HCT116 (cell line): ENCODE data around the gene PAX2. TPM values are rescaled to one million over a fixed set of nuclear protein-coding genes. Genes with fewer than 3 reads are reported as not detected.

Source experiments
- ATAC-seq: fragments of 200-7000 bp; cut with Tn5 transposase; 2 replicates; pipeline ENCODE4 v1.9.1; 2020; ENCODE audit warnings: mild to moderate bottlenecking, moderate library complexity
- BruUV-seq: library from RNA; stranded (reverse); fragments of 400-500 nt; replicated peaks from 2 replicates; lab custom pipeline; 2021; lab: Mats Ljungman, UMichigan
- CTCF ChIA-PET: fragments of 300-600 bp; sonication (Branson Sonifier 250); formaldehyde crosslinking; loops from one replicate; lab custom pipeline; 2021; ENCODE audit warnings: antibody characterized with exemption; lab: Charles Lee
- POLR2A ChIA-PET: fragments of 300-600, 350-600 bp; sonication (Branson Sonifier 250); formaldehyde crosslinking; loops from one replicate; lab custom pipeline; 2021; ENCODE audit warnings: antibody characterized with exemption; lab: Charles Lee
- RAD21 ChIA-PET, 2 experiments: fragments of 300-600 bp; sonication (Branson Sonifier 250); formaldehyde crosslinking; loops; one replicate each; lab custom pipeline; 2023; ENCODE audit warnings: low total read pairs in 2 of 2; ENCODE audit not compliant: uncharacterized antibody in 2 of 2, unreplicated experiment in 2 of 2, low non-redundant PET in 1 of 2; lab: Charles Lee
- DNase-seq: peaks from one replicate; pipeline ENCODE4 v3.0.0-alpha.2; 2010; ENCODE audit warnings: low read depth, low spot score
- H2AFZ ChIP-seq: fragments of 200-600 bp; shearing (Covaris generic), sonication (generic); 2 replicates; pipeline ENCODE4 v1.6.1; 2017; ENCODE audit warnings: low read depth, mixed run types, mixed read lengths, antibody characterized with exemption, low read length; ENCODE audit not compliant: poor library complexity, severe bottlenecking
- H3K27ac ChIP-seq: 2 replicates; pipeline ENCODE4 v1.5.1; 2012; ENCODE audit warnings: low read depth, low read length
- H3K27me3 ChIP-seq: fragments of 200-600 bp; sonication (generic); 2 replicates; pipeline ENCODE4 v1.6.1; 2016; ENCODE audit warnings: mixed run types, low read length, mixed read lengths; ENCODE audit not compliant: insufficient read depth
- H3K36me3 ChIP-seq, 2 experiments: fragments of 200-500 bp in 1 of 2; fragments of 200-600 bp in 1 of 2; sonication (Bioruptor generic) in 1 of 2; sonication (generic) in 1 of 2; 2 replicates each; pipeline versions ENCODE4 v1.5.1 to v1.6.1; 2014 to 2016; ENCODE audit warnings: low read length in 2 of 2, inconsistent platforms in 1 of 2, mixed read lengths in 1 of 2, mixed run types in 1 of 2; ENCODE audit not compliant: insufficient read depth in 2 of 2, control insufficient read depth in 1 of 2
- H3K4me1 ChIP-seq, 2 experiments: fragments of 200-600 bp in 1 of 2; sonication (generic) in 1 of 2; 2 replicates each; pipeline versions ENCODE4 v1.5.1 to v1.6.1; 2012 to 2017; ENCODE audit warnings: low read length in 2 of 2, inconsistent platforms in 1 of 2, mild to moderate bottlenecking in 1 of 2, mixed read lengths in 1 of 2, mixed run types in 1 of 2, moderate library complexity in 1 of 2; ENCODE audit not compliant: insufficient read depth in 2 of 2, control insufficient read depth in 1 of 2
- H3K4me2 ChIP-seq: fragments of 200-600 bp; sonication (generic); 2 replicates; pipeline ENCODE4 v1.6.1; 2017; ENCODE audit warnings: mixed run types, low read length, mixed read lengths
- H3K4me3 ChIP-seq, 2 experiments: fragments of 200-600 bp in 1 of 2; sonication (generic) in 1 of 2; replicated peaks in 1 of 2; 2 replicates each; pipeline ENCODE4 v1.5.1; 2011 to 2016; ENCODE audit warnings: low read length in 2 of 2, control low read depth in 1 of 2, low read depth in 1 of 2, mild to moderate bottlenecking in 1 of 2, mixed read lengths in 1 of 2, mixed run types in 1 of 2
- H3K79me2 ChIP-seq: fragments of 200-600 bp; sonication (generic); 2 replicates; pipeline ENCODE4 v1.6.1; 2017; ENCODE audit warnings: mild to moderate bottlenecking, mixed run types, low read length, moderate library complexity, mixed read lengths; ENCODE audit not compliant: insufficient read depth
- H3K9ac ChIP-seq: fragments of 200-600 bp; sonication (generic); 2 replicates; pipeline ENCODE4 v1.6.1; 2016; ENCODE audit warnings: low read length, mixed read lengths
- H3K9me2 ChIP-seq: fragments of 200-600 bp; sonication (generic), shearing (Covaris generic); 2 replicates; pipeline ENCODE4 v1.6.1; 2017; ENCODE audit warnings: mixed run types, mild to moderate bottlenecking, moderate library complexity; ENCODE audit not compliant: insufficient read depth
- H3K9me3 ChIP-seq, 2 experiments: fragments of 200-500 bp in 1 of 2; fragments of 200-600 bp in 1 of 2; sonication (Bioruptor generic) in 1 of 2; sonication (generic) in 1 of 2; 2 replicates each; pipeline ENCODE4 v1.6.1; 2014 to 2017; ENCODE audit warnings: low read length in 2 of 2, mixed read lengths in 2 of 2, inconsistent platforms in 1 of 2, low read depth in 1 of 2, mild to moderate bottlenecking in 1 of 2, mixed run types in 1 of 2, moderate library complexity in 1 of 2; ENCODE audit not compliant: control insufficient read depth in 1 of 2, insufficient read depth in 1 of 2
- H4K20me1 ChIP-seq: fragments of 200-600 bp; sonication (generic), shearing (Covaris generic); 2 replicates; pipeline ENCODE4 v1.6.1; 2017; ENCODE audit warnings: mixed run types, mild to moderate bottlenecking, moderate library complexity; ENCODE audit not compliant: insufficient read depth
- CEBPB ChIP-seq: IDR thresholded peaks from 2 replicates; pipeline ENCODE4 v1.6.1; 2012; ENCODE audit warnings: low read depth
- ELF1 ChIP-seq: IDR thresholded peaks from 2 replicates; pipeline ENCODE4 v1.6.1; 2012; ENCODE audit warnings: low read depth, borderline replicate concordance
- EZH2 ChIP-seq: fragments of 200-600 bp; sonication (generic); IDR thresholded peaks from 2 replicates; pipeline ENCODE4 v1.6.1; 2017; ENCODE audit warnings: antibody characterized with exemption, mixed run types
- EZH2phosphoT487 ChIP-seq: fragments of 200-600 bp; IDR thresholded peaks from 2 replicates; pipeline ENCODE4 v1.6.1; 2018; ENCODE audit warnings: antibody characterized with exemption, borderline replicate concordance
- FOSL1 ChIP-seq: IDR thresholded peaks from 2 replicates; pipeline ENCODE4 v1.6.1; 2012; ENCODE audit warnings: low read depth
- JUND ChIP-seq: IDR thresholded peaks from 2 replicates; pipeline ENCODE4 v1.6.1; 2012
- MAX ChIP-seq: IDR thresholded peaks from 2 replicates; pipeline ENCODE4 v1.6.1; 2012
- POLR2A ChIP-seq: IDR thresholded peaks from 2 replicates; pipeline ENCODE4 v1.7.0; 2011; ENCODE audit warnings: borderline replicate concordance; ENCODE audit not compliant: insufficient read depth, insufficient read length; ENCODE audit errors: extremely low read depth
- POLR2AphosphoS5 ChIP-seq: IDR thresholded peaks from 2 replicates; pipeline ENCODE4 v1.6.1; 2011; ENCODE audit warnings: mild to moderate bottlenecking, low read depth, low read length, moderate library complexity
- RAD21 ChIP-seq: IDR thresholded peaks from 2 replicates; pipeline ENCODE4 v1.6.1; 2012; ENCODE audit warnings: low read depth, mild to moderate bottlenecking
- SP1 ChIP-seq: IDR thresholded peaks from 2 replicates; pipeline ENCODE4 v1.6.1; 2012; ENCODE audit warnings: low read depth
- SRF ChIP-seq: IDR thresholded peaks from 2 replicates; pipeline ENCODE4 v1.6.1; 2012; ENCODE audit warnings: low read depth
- TCF7L2 ChIP-seq: IDR thresholded peaks from 2 replicates; pipeline ENCODE4 v1.7.0; 2011; ENCODE audit warnings: borderline replicate concordance, inconsistent platforms; ENCODE audit not compliant: insufficient read depth, insufficient read length; ENCODE audit errors: extremely low read depth
- ZBTB33 ChIP-seq: IDR thresholded peaks from 2 replicates; pipeline ENCODE4 v1.6.1; 2011; ENCODE audit warnings: mild to moderate bottlenecking, low read length, moderate library complexity; ENCODE audit not compliant: insufficient replicate concordance; ENCODE audit errors: extremely low read depth
- ZFX ChIP-seq: fragments of 450-650 bp; IDR thresholded peaks from 2 replicates; pipeline ENCODE4 v1.6.1; 2017
- intact Hi-C: fragments of 100-400 bp; cut with micrococcal nuclease; formaldehyde crosslinking; loops from 2 replicates; pipeline ENCODE4 v1.10.0; 2022
- total RNA-seq: library from RNA; stranded (reverse); gene quantifications from one replicate; pipeline ENCODE4 v1.2.1, GENCODE V29; 2021; ENCODE audit not compliant: unreplicated experiment
- TF ChIP-seq, protein P1 (sequence below), 3 experiments: fragments of 200-600 bp in 1 of 3; sonication (generic) in 1 of 3; IDR thresholded peaks in 2 of 3; conservative IDR thresholded peaks in 1 of 3; 2 replicates each; pipeline ENCODE4 v1.5.1; 2012 to 2017; ENCODE audit warnings: low read depth in 2 of 3, low read length in 2 of 3, antibody characterized with exemption in 1 of 3, borderline replicate concordance in 1 of 3, control low read depth in 1 of 3, mild to moderate bottlenecking in 1 of 3, mixed read lengths in 1 of 3, mixed run types in 1 of 3, moderate library complexity in 1 of 3; ENCODE audit not compliant: insufficient read depth in 1 of 3
- TF ChIP-seq, protein P2 (sequence below): IDR thresholded peaks from 2 replicates; pipeline ENCODE4 v1.6.1; 2012; ENCODE audit warnings: low read depth
- TF ChIP-seq, protein P3 (sequence below): IDR thresholded peaks from 2 replicates; pipeline ENCODE4 v1.6.1; 2012

Gene PAX2
- total RNA-seq, 1 experiment from 2014 or later: 5.0 TPM

GRCh38 chr10:100810091-100810834, 64.9 kb downstream of the PAX2 start:
- RAD21 ChIA-PET: no interaction called here
- H3K4me2 ChIP-seq: no peak overlapping the region
- no peak overlapping the region for H3K27ac ChIP-seq
- DNase-seq (no peak), ATAC-seq (no peak)
- no peaks in the 10 kb centered on the region for H3K79me2 ChIP-seq
- H3K9me2 ChIP-seq: no peaks in the 10 kb centered on the region
- CTCF ChIA-PET: no interaction called here
- no peak overlapping the region for H3K9ac ChIP-seq
- H3K4me1 ChIP-seq: no peaks in the 10 kb centered on the region
- no peaks in the 10 kb centered on the region for H4K20me1 ChIP-seq
- POLR2A ChIA-PET: interaction anchor here (1.3 to 1.6 kb wide), 2 partner anchors 8 to 16 kb away, joined by 3 to 4 read pairs; no protein-coding TSS in a partner anchor
- no peaks in the 10 kb centered on the region for H3K9me3 ChIP-seq
- intact Hi-C loops: no loop called here
- H3K36me3 ChIP-seq: no peaks in the 10 kb centered on the region
- H3K4me3 ChIP-seq: no peak overlapping the region
- no peak for TF ChIP-seq ZBTB33
- no peak for TF ChIP-seq RAD21
- TF ChIP-seq SP1: no peak
- no peak for TF ChIP-seq FOSL1
- no peak for TF ChIP-seq ZFX
- TF ChIP-seq, protein P1, sequence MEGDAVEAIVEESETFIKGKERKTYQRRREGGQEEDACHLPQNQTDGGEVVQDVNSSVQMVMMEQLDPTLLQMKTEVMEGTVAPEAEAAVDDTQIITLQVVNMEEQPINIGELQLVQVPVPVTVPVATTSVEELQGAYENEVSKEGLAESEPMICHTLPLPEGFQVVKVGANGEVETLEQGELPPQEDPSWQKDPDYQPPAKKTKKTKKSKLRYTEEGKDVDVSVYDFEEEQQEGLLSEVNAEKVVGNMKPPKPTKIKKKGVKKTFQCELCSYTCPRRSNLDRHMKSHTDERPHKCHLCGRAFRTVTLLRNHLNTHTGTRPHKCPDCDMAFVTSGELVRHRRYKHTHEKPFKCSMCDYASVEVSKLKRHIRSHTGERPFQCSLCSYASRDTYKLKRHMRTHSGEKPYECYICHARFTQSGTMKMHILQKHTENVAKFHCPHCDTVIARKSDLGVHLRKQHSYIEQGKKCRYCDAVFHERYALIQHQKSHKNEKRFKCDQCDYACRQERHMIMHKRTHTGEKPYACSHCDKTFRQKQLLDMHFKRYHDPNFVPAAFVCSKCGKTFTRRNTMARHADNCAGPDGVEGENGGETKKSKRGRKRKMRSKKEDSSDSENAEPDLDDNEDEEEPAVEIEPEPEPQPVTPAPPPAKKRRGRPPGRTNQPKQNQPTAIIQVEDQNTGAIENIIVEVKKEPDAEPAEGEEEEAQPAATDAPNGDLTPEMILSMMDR (IDR thresholded peaks at IDR 0.05 in 2 of 3, conservative IDR thresholded peaks at IDR 0.05 in 1 of 3; ENCODE audit: borderline replicate concordance in 1 of 3, insufficient read depth in 1 of 3, low read depth in 2 of 3, low read length in 2 of 3): no peak
- no peak for TF ChIP-seq POLR2A
- TF ChIP-seq, protein P2, sequence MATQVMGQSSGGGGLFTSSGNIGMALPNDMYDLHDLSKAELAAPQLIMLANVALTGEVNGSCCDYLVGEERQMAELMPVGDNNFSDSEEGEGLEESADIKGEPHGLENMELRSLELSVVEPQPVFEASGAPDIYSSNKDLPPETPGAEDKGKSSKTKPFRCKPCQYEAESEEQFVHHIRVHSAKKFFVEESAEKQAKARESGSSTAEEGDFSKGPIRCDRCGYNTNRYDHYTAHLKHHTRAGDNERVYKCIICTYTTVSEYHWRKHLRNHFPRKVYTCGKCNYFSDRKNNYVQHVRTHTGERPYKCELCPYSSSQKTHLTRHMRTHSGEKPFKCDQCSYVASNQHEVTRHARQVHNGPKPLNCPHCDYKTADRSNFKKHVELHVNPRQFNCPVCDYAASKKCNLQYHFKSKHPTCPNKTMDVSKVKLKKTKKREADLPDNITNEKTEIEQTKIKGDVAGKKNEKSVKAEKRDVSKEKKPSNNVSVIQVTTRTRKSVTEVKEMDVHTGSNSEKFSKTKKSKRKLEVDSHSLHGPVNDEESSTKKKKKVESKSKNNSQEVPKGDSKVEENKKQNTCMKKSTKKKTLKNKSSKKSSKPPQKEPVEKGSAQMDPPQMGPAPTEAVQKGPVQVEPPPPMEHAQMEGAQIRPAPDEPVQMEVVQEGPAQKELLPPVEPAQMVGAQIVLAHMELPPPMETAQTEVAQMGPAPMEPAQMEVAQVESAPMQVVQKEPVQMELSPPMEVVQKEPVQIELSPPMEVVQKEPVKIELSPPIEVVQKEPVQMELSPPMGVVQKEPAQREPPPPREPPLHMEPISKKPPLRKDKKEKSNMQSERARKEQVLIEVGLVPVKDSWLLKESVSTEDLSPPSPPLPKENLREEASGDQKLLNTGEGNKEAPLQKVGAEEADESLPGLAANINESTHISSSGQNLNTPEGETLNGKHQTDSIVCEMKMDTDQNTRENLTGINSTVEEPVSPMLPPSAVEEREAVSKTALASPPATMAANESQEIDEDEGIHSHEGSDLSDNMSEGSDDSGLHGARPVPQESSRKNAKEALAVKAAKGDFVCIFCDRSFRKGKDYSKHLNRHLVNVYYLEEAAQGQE: no peak
- no peak for TF ChIP-seq ELF1
- TF ChIP-seq TCF7L2: no peak
- no peak for TF ChIP-seq CEBPB
- TF ChIP-seq JUND: no peak
- TF ChIP-seq EZH2: no peak
- TF ChIP-seq MAX: no peak
- TF ChIP-seq EZH2phosphoT487: no peak
- TF ChIP-seq, protein P3, sequence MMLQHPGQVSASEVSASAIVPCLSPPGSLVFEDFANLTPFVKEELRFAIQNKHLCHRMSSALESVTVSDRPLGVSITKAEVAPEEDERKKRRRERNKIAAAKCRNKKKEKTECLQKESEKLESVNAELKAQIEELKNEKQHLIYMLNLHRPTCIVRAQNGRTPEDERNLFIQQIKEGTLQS: no peak
- TF ChIP-seq POLR2AphosphoS5: no peak
- TF ChIP-seq SRF: no peak
- no peak overlapping the region for H2AFZ ChIP-seq
- BruUV-seq: no TSS peak
- no peaks in the 10 kb centered on the region for H3K27me3 ChIP-seq
